CD4-positive, alpha-beta T cell treated with Interleukin-17A for 1 hour (primary cell): ENCODE data around the gene CREB5.
"Not testable (repeated sequence)": the region's sequence is repeated elsewhere in the genome, so short reads cannot be mapped to it uniquely, and the experiment has no call there.

Experiments
- DNase-seq: peaks from one replicate; pipeline ENCODE4 v3.0.0-alpha.2; 2020

CREB5 gene, protein sequence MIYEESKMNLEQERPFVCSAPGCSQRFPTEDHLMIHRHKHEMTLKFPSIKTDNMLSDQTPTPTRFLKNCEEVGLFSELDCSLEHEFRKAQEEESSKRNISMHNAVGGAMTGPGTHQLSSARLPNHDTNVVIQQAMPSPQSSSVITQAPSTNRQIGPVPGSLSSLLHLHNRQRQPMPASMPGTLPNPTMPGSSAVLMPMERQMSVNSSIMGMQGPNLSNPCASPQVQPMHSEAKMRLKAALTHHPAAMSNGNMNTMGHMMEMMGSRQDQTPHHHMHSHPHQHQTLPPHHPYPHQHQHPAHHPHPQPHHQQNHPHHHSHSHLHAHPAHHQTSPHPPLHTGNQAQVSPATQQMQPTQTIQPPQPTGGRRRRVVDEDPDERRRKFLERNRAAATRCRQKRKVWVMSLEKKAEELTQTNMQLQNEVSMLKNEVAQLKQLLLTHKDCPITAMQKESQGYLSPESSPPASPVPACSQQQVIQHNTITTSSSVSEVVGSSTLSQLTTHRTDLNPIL

DNA sequence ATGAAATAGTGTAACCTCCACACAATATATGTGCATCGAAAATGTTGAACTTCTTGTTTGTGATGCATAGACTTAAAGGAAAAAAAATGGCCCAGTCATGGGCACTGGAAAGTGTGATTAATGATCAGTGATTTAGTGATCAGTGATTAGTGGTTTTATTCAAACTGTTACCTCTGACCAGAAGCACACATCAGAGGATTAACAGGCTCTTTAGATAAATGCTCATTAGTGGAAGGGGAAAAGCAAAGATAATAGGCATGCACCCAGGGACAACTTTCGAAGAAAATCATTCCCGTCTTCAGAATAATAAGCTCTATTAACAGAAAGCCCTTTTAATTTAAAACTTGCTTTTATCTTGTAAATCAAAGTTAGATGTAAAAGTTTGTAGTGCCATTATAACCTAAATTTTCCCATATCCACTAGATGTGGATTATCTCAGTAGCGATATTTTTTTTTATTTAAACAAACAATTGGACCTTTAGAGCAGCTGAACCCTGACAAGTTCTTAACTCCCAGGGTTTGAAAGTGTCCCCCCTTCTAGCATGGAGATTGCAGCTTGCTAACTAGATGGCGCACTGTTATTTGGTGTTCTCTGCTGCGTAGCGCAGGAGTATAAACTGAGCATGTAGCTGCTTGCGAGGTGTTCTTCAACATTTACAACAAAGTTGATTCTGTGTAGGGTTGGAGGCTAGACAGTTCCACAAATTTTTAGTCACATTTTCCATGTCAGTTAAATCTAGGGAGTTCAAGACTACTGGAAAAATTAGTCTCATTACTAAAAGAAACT, at the start of gene CREB5:
Gene CREB5 (plus strand): TSS at position 643 of the 787 bp plus-strand sequence. CDS start 397 bp downstream, outside the sequence.
- no peak for DNase-seq

GRCh38 chr7:28362812-28363211, 49.5 kb upstream of the CREB5 start:
- DNase-seq, result no peak

DNA sequence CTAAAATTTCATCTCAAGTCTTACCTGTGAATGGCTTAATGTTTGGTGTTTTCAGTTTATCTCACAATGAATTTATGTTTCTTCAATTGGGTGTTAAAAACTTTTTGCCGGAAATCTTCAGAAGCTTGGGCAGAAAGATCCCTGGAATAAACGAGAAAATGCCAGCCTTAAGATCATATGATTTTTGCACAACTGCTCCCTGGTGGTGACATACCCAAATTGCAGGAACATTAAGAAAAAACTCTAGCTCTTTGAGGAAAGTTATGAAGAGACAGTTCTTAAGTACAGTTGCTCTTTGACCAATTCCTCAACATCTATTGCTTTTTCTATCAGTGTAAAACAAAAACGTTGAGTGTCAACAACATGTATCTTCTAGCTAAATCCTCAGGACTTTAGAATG, 48.2 kb upstream of the CREB5 start:
- no peak for DNase-seq

- no peak for DNase-seq
Measured at GRCh38 chr7:28369523-28369922, 42.8 kb upstream of the CREB5 start.

DNA sequence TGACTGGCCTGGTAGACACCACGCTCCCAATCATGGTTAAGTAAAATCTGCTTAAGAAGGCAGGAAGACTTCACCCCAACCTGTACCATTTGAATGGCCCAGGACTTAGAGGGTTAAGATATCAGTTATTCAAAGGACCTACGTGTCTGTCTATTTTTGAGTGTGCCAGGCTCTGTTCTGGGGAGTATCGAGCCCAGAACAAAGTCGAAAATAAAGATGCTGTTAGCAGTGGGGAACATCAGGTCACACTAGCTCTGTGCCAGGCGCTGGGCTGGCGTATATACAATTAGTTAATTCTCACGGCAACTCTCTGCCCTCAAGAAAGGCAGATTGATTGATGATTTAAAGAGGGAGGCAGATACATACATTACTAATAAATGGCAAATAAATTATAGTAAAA, 40.5 kb upstream of the CREB5 start:
- no peak for DNase-seq

GRCh38 chr7:28373990-28374389, 38.3 kb upstream of the CREB5 start:
- no peak for DNase-seq

- DNase-seq, result no peak
Measured at GRCh38 chr7:28375729-28376128, 36.6 kb upstream of the CREB5 start.

GRCh38 chr7:28376634-28377033, 35.7 kb upstream of the CREB5 start:
- no peak for DNase-seq

- no peak for DNase-seq
Measured at GRCh38 chr7:28378574-28379149, 33.7 kb upstream of the CREB5 start.

GRCh38 chr7:28381466-28381865, 30.9 kb upstream of the CREB5 start:
- DNase-seq, result no peak

GRCh38 chr7:28382144-28382543, 30.2 kb upstream of the CREB5 start:
- no peak for DNase-seq

GRCh38 chr7:28383975-28384374, 28.3 kb upstream of the CREB5 start:
- no peak for DNase-seq

GRCh38 chr7:28389504-28390395, 22.6 kb upstream of the CREB5 start:
- DNase-seq, result peak; percentile 32

DNA sequence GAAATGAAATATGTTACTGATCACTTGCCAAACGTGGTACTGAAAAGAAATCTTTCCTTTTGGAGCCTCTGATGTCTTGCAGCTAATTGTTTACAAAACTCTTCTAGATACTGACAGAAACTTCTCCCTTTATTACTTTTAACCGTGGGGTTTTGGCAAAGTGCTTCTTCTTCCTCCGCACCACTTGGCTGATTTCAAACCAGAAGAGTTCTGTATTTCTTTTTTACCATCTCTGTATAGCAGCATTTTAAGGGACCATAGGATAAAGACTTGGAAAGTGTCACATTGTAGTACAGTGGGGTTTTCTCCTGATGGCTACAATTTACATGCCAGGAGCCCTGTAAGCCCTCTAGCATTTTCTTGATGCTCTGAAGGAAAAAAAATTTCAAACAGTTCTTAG, 21.9 kb upstream of the CREB5 start:
- DNase-seq, result no peak

DNA sequence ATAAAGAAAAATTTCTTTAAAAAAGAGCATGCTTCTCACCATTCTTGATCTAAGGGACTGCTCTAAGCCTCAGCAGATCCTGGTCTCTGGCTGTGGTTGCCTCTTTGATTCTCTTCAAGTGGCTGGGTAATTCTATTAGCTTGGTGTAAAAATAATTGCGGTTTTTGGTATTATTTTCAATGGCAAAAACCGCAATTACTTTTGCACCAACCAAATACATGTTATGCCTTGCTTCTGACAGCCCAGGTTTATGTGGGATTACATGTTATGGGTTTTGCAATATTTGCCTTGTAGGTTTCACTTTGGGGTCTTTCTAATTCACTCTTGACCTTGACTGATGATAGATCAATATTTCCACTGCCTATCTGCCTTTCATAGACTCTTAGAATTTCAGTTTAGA, 20.0 kb upstream of the CREB5 start:
- DNase-seq, result no peak

GRCh38 chr7:28395404-28395803, 16.9 kb upstream of the CREB5 start:
- DNase-seq, result no peak

GRCh38 chr7:28395831-28396230, 16.5 kb upstream of the CREB5 start:
- no peak for DNase-seq

DNA sequence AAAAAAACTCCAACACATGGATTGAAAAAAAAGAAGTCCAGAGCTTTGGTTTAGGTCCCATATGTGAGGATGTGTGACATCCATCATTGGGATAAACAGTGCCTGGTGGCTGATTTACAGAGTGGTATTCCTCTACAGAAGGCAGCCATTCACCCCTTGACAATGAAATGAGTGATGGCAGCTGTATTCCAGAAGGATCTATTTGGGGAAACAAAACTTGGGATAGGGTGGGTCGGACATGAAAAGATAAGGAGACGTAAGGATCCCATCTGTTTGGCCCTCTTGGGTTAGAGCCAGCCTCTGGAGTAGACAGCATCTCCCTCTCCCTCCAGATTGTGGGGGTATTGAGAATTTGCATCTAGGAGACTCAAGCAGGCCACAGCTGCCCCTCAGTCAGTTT, 15.2 kb upstream of the CREB5 start:
- DNase-seq, result no peak

DNA sequence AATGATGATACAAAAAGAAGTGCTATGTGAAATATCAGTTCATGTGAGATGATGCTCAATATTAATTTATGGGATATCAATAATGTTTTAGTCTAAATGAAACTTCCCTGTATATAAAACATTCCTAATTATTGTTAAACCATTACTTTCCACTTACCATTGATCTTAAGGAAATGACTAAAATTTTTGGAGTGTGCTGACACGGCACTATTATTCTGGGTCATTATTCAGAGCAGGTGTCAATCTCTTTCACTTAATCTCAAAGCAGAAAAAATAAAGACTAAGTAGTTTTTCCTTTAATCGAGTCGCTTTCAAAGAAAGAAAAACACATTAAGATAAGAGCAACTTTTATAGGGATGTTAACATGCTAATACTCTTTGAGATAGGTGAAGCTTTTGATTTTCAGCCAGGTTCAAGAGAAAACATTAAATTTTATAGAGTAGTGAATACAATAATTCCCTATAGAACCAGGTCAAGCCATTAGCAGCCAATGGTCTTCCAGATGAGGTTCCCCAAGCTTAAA, 11.4 kb upstream of the CREB5 start:
- DNase-seq, result no peak

GRCh38 chr7:28401567-28401966, 10.8 kb upstream of the CREB5 start:
- DNase-seq, result not testable (repeated sequence)

DNA sequence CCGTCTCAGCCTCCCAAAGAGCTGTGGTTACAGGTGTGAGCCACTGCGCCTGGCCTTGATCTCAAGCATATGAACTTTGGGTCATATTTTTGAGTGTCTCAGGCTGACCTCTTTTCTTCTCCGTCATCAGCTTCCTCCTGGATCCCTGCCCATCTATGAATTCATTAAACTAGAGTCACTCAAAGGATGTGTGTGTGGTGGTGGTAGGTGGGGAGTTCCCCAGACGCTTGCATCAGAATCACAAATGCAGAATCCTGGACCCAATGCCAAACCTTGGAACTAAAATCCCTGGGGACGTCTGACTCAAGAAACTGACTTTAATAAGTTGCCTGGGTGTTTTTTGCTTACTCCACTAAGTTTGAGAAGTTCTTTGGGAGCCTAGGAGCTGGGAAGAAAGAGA, 6.7 kb upstream of the CREB5 start:
- no peak for DNase-seq

- no peak for DNase-seq
Measured at GRCh38 chr7:28406192-28406591, 6.1 kb upstream of the CREB5 start.
